CD4-positive, alpha-beta memory T cell (primary cell): ENCODE results near the gene PTPRG. TPM values are rescaled to one million over a fixed set of nuclear protein-coding genes. Genes with fewer than 3 reads are reported as not detected.

Source experiments
- CTCF ChIA-PET: fragments of 350-600 bp; sonication (Branson Sonifier 250); formaldehyde crosslinking; loops from one replicate; lab custom pipeline; 2021; ENCODE audit warnings: inconsistent platforms; ENCODE audit not compliant: partially characterized antibody; lab: Charles Lee
- POLR2A ChIA-PET: fragments of 350-600 bp; sonication (Branson Sonifier 250); formaldehyde crosslinking; loops from one replicate; lab custom pipeline; 2021; ENCODE audit not compliant: partially characterized antibody; lab: Charles Lee
- DNase-seq, 5 donors: peaks; one replicate each; pipeline versions ENCODE4 v3.0.0 to v3.0.0-alpha.2; 2020 to 2022; ENCODE audit warnings: mixed read lengths in 1 of 5
- H3K27ac ChIP-seq: one replicate; pipeline ENCODE4 v1.7.0; 2013; ENCODE audit warnings: low read depth, low read length
- H3K27me3 ChIP-seq: 2 replicates; pipeline ENCODE4 v1.7.0; 2013; ENCODE audit warnings: mild to moderate bottlenecking, low read length, moderate library complexity; ENCODE audit not compliant: insufficient read depth
- H3K36me3 ChIP-seq: 2 replicates; pipeline ENCODE4 v1.7.0; 2013; ENCODE audit warnings: mild to moderate bottlenecking, low read length, moderate library complexity; ENCODE audit not compliant: insufficient read depth
- H3K4me1 ChIP-seq: 2 replicates; pipeline ENCODE4 v1.7.0; 2013; ENCODE audit warnings: mild to moderate bottlenecking, low read length, moderate library complexity; ENCODE audit not compliant: insufficient read depth
- H3K4me3 ChIP-seq, 2 donors: one replicate each; pipeline ENCODE4 v1.7.0; 2013; ENCODE audit warnings: low read length in 2 of 2, mild to moderate bottlenecking in 1 of 2
- H3K9me3 ChIP-seq, 2 donors: one replicate each; pipeline ENCODE4 v1.7.0; 2013; ENCODE audit warnings: low read length in 2 of 2, control low read depth in 1 of 2; ENCODE audit not compliant: control insufficient read depth in 1 of 2
- H3K27ac Mint-ChIP-seq, 7 donors: one replicate each; pipeline ENCODE4 v1.8.0; 2020 to 2021; ENCODE audit warnings: mixed read lengths in 7 of 7, mild to moderate bottlenecking in 6 of 7, inconsistent platforms in 3 of 7, moderate library complexity in 3 of 7
- H3K27me3 Mint-ChIP-seq, 2 donors: one replicate each; pipeline ENCODE4 v1.8.0; 2020 to 2021; ENCODE audit warnings: mixed read lengths in 2 of 2
- H3K36me3 Mint-ChIP-seq, 2 donors: one replicate each; pipeline ENCODE4 v1.8.0; 2020 to 2021; ENCODE audit warnings: mixed read lengths in 2 of 2, inconsistent platforms in 1 of 2, mild to moderate bottlenecking in 1 of 2
- H3K4me1 Mint-ChIP-seq, 4 donors: one replicate each; pipeline ENCODE4 v1.8.0; 2020 to 2021; ENCODE audit warnings: mixed read lengths in 4 of 4, mild to moderate bottlenecking in 1 of 4
- H3K4me3 Mint-ChIP-seq, 8 donors: one replicate each; pipeline ENCODE4 v1.8.0; 2020 to 2021; ENCODE audit warnings: mixed read lengths in 8 of 8, mild to moderate bottlenecking in 7 of 8, moderate library complexity in 6 of 8, inconsistent platforms in 3 of 8
- H3K9me3 Mint-ChIP-seq, 8 donors: one replicate each; pipeline ENCODE4 v1.8.0; 2020 to 2021; ENCODE audit warnings: mixed read lengths in 8 of 8, mild to moderate bottlenecking in 5 of 8, inconsistent platforms in 3 of 8, moderate library complexity in 1 of 8
- intact Hi-C: fragments of 100-400 bp; cut with micrococcal nuclease; formaldehyde crosslinking; loops from one replicate; pipeline ENCODE4 v1.15.1; 2023
- polyA plus RNA-seq, 2 donors: library from polyadenylated mRNA; unstranded; fragments of 300-500 nt; fragmentation: Illumina TruSeq; gene quantifications; one replicate each; pipeline ENCODE4 v1.2.3, GENCODE V29; 2021
- total RNA-seq, 2 experiments: library from RNA; stranded (reverse); gene quantifications; one replicate each; pipeline ENCODE4 v1.2.3, GENCODE V29; 2021

The PTPRG gene
- total and polyA plus RNA-seq, 4 experiments from 2014 or later = not detected

GRCh38 chr3:61686228-61686648 lies 124.9 kb downstream of the PTPRG start:
- CTCF ChIA-PET = no interaction called here
- H3K9me3 ChIP-seq = no peaks in the 10 kb centered on the region
- no peaks in the 10 kb centered on the region for H3K36me3 Mint-ChIP-seq
- H3K36me3 ChIP-seq = no peaks in the 10 kb centered on the region
- H3K27ac ChIP-seq = no peak overlapping the region
- H3K4me3 ChIP-seq = no peak overlapping the region
- no peak overlapping the region for H3K4me3 Mint-ChIP-seq
- H3K27me3 Mint-ChIP-seq = no peaks in the 10 kb centered on the region
- no peak for DNase-seq
- POLR2A ChIA-PET = no interaction called here
- H3K9me3 Mint-ChIP-seq = peaks cover 0 to 3% (median 0%) of the 10 kb centered on the region in 8 donors
- H3K27me3 ChIP-seq = no peaks in the 10 kb centered on the region
- no peak overlapping the region for H3K27ac Mint-ChIP-seq
- no peaks in the 10 kb centered on the region for H3K4me1 Mint-ChIP-seq
- no peaks in the 10 kb centered on the region for H3K4me1 ChIP-seq
- intact Hi-C loops = no loop called here

GRCh38 chr3:61687206-61687605 lies 125.8 kb downstream of the PTPRG start:
- Mint-ChIP-seq H3K4me1 (no peaks in the 10 kb centered on the region), H3K4me3 (no peak overlapping the region), H3K27ac (no peak overlapping the region), H3K9me3 (peaks cover 0 to 3% (median 0%) of the 10 kb centered on the region in 8 donors), H3K36me3 (no peaks in the 10 kb centered on the region), H3K27me3 (no peaks in the 10 kb centered on the region)
- Histone ChIP-seq H3K27ac (no peak overlapping the region), H3K27me3 (no peaks in the 10 kb centered on the region), H3K36me3 (no peaks in the 10 kb centered on the region), H3K4me1 (no peaks in the 10 kb centered on the region), H3K9me3 (no peaks in the 10 kb centered on the region), H3K4me3 (no peak overlapping the region)
- ChIA-PET POLR2A (no interaction called here), CTCF (no interaction called here)
- intact Hi-C loops = no loop called here
- no peak for DNase-seq

GRCh38 chr3:61687663-61688306 lies 126.4 kb downstream of the PTPRG start:
- peaks cover 0 to 1% of the 10 kb centered on the region in 2 donors for H3K27me3 Mint-ChIP-seq
- no peaks in the 10 kb centered on the region for H3K4me1 ChIP-seq
- H3K27ac ChIP-seq = no peak overlapping the region
- H3K36me3 Mint-ChIP-seq = no peaks in the 10 kb centered on the region
- intact Hi-C loops = no loop called here
- no peak overlapping the region for H3K27ac Mint-ChIP-seq
- H3K36me3 ChIP-seq = no peaks in the 10 kb centered on the region
- CTCF ChIA-PET = no interaction called here
- H3K4me3 ChIP-seq = no peak overlapping the region
- H3K9me3 ChIP-seq = no peaks in the 10 kb centered on the region
- POLR2A ChIA-PET = no interaction called here
- no peaks in the 10 kb centered on the region for H3K27me3 ChIP-seq
- H3K4me1 Mint-ChIP-seq = no peaks in the 10 kb centered on the region
- no peak for DNase-seq
- H3K4me3 Mint-ChIP-seq = no peak overlapping the region
- H3K9me3 Mint-ChIP-seq = peaks cover 0 to 3% (median 0%) of the 10 kb centered on the region in 8 donors

GRCh38 chr3:61688307-61688984 lies 127.1 kb downstream of the PTPRG start:
- no peak overlapping the region for H3K4me3 Mint-ChIP-seq
- H3K27ac Mint-ChIP-seq = no peak overlapping the region
- intact Hi-C loops = no loop called here
- DNase-seq = no peak
- Histone ChIP-seq H3K4me1 (no peaks in the 10 kb centered on the region), H3K27ac (no peak overlapping the region), H3K4me3 (no peak overlapping the region), H3K9me3 (no peaks in the 10 kb centered on the region), H3K27me3 (no peaks in the 10 kb centered on the region), H3K36me3 (no peaks in the 10 kb centered on the region)
- peaks cover 0 to 1% of the 10 kb centered on the region in 2 donors for H3K27me3 Mint-ChIP-seq
- no peaks in the 10 kb centered on the region for H3K36me3 Mint-ChIP-seq
- peaks cover 0 to 3% (median 0%) of the 10 kb centered on the region in 8 donors for H3K9me3 Mint-ChIP-seq
- ChIA-PET POLR2A (no interaction called here), CTCF (no interaction called here)
- no peaks in the 10 kb centered on the region for H3K4me1 Mint-ChIP-seq

- Histone ChIP-seq H3K27ac (no peak overlapping the region), H3K36me3 (no peaks in the 10 kb centered on the region), H3K27me3 (no peaks in the 10 kb centered on the region), H3K9me3 (no peaks in the 10 kb centered on the region), H3K4me1 (no peaks in the 10 kb centered on the region), H3K4me3 (no peak overlapping the region)
- POLR2A ChIA-PET = no interaction called here
- Mint-ChIP-seq H3K4me1 (no peaks in the 10 kb centered on the region), H3K9me3 (peaks cover 0 to 4% (median 2%) of the 10 kb centered on the region in 8 donors), H3K4me3 (no peak overlapping the region), H3K27me3 (peaks cover 0 to 1% of the 10 kb centered on the region in 2 donors), H3K36me3 (no peaks in the 10 kb centered on the region), H3K27ac (no peak overlapping the region)
- DNase-seq = no peak
- CTCF ChIA-PET = no interaction called here
- intact Hi-C loops = no loop called here
These were observed 128.6 kb downstream of the PTPRG start for GRCh38 chr3:61690016-61690415.

GRCh38 chr3:61691466-61691865 lies 130.1 kb downstream of the PTPRG start:
- Mint-ChIP-seq H3K36me3 (no peaks in the 10 kb centered on the region), H3K27ac (no peak overlapping the region), H3K27me3 (peaks cover 0 to 1% of the 10 kb centered on the region in 2 donors), H3K9me3 (peaks cover 0 to 4% (median 2%) of the 10 kb centered on the region in 8 donors), H3K4me1 (no peaks in the 10 kb centered on the region), H3K4me3 (no peak overlapping the region)
- no peak overlapping the region for H3K4me3 ChIP-seq
- H3K36me3 ChIP-seq = no peaks in the 10 kb centered on the region
- ChIA-PET CTCF (no interaction called here), POLR2A (no interaction called here)
- intact Hi-C loops = no loop called here
- no peaks in the 10 kb centered on the region for H3K9me3 ChIP-seq
- H3K27ac ChIP-seq = no peak overlapping the region
- no peak for DNase-seq
- H3K4me1 ChIP-seq = no peaks in the 10 kb centered on the region
- no peaks in the 10 kb centered on the region for H3K27me3 ChIP-seq

GRCh38 chr3:61697301-61697700 lies 135.9 kb downstream of the PTPRG start:
- POLR2A ChIA-PET = no interaction called here
- no peak for DNase-seq
- no peaks in the 10 kb centered on the region for H3K9me3 ChIP-seq
- Mint-ChIP-seq H3K9me3 (peaks cover 0 to 8% (median under 1%) of the 10 kb centered on the region in 8 donors), H3K27ac (no peak overlapping the region), H3K4me1 (no peaks in the 10 kb centered on the region), H3K36me3 (no peaks in the 10 kb centered on the region), H3K27me3 (peaks cover 0 to 1% of the 10 kb centered on the region in 2 donors), H3K4me3 (no peak overlapping the region)
- CTCF ChIA-PET = no interaction called here
- H3K36me3 ChIP-seq = no peaks in the 10 kb centered on the region
- H3K4me3 ChIP-seq = no peak overlapping the region
- H3K4me1 ChIP-seq = no peaks in the 10 kb centered on the region
- H3K27ac ChIP-seq = no peak overlapping the region
- intact Hi-C loops = no loop called here
- H3K27me3 ChIP-seq = no peaks in the 10 kb centered on the region
